Nephron progenitor cell (in vitro differentiated cells): Measurements from ENCODE around the gene ACVR1B.

Experiments used
- DNase-seq: peaks from one replicate; pipeline ENCODE4 v3.0.0; 2021
- H3K27ac Mint-ChIP-seq: 2 replicates; pipeline ENCODE4 v1.8.0; 2021; ENCODE audit warnings: mild to moderate bottlenecking, moderate library complexity, mixed read lengths
- H3K27me3 Mint-ChIP-seq: 2 replicates; pipeline ENCODE4 v1.8.0; 2021; ENCODE audit warnings: mild to moderate bottlenecking, low read depth, mixed read lengths; ENCODE audit not compliant: poor library complexity
- H3K36me3 Mint-ChIP-seq: 2 replicates; pipeline ENCODE4 v1.8.0; 2021; ENCODE audit warnings: low read depth, mixed read lengths
- H3K4me1 Mint-ChIP-seq: 2 replicates; pipeline ENCODE4 v1.8.0; 2021; ENCODE audit warnings: mixed read lengths
- H3K4me3 Mint-ChIP-seq: 2 replicates; pipeline ENCODE4 v1.8.0; 2021; ENCODE audit warnings: mild to moderate bottlenecking, moderate library complexity, mixed read lengths
- H3K9me3 Mint-ChIP-seq: 2 replicates; pipeline ENCODE4 v1.8.0; 2021; ENCODE audit warnings: mild to moderate bottlenecking, moderate library complexity, mixed read lengths
- CTCF ChIP-seq: fragments of 200-600 bp; sonication (generic); IDR thresholded peaks from 2 replicates; pipeline ENCODE4 v1.5.0; 2021; ENCODE audit warnings: antibody characterized with exemption

Gene ACVR1B

GRCh38 chr12:51907083-51907855 lies 44.2 kb upstream of the ACVR1B start, which contains the start of gene ACVRL1:
TSS of gene ACVRL1 (plus strand) at chr12:51907504. CDS start at chr12:51912475, 4,971 bp downstream.
- Mint-ChIP-seq H3K9me3 (no peaks in the 10 kb centered on the region), H3K27ac (peak within 1 kb of the TSS; percentile 77), H3K27me3 (peaks cover 6% of the 10 kb centered on the region), H3K36me3 (no peaks in the 10 kb centered on the region), H3K4me3 (peak within 1 kb of the TSS; percentile 23), H3K4me1 (peaks cover 59% of the 10 kb centered on the region)
- DNase-seq = no peak
- no peak for TF ChIP-seq CTCF

- Mint-ChIP-seq H3K4me1 (peaks cover 66% of the 10 kb centered on the region), H3K36me3 (no peaks in the 10 kb centered on the region), H3K27ac (peak overlapping the region; percentile 77), H3K27me3 (peaks cover 10% of the 10 kb centered on the region), H3K4me3 (peak overlapping the region; percentile 23), H3K9me3 (no peaks in the 10 kb centered on the region)
- no peak for DNase-seq
- no peak for TF ChIP-seq CTCF
These were observed 43.6 kb upstream of the ACVR1B start for GRCh38 chr12:51907856-51908425.

- no peak overlapping the region for H3K27ac Mint-ChIP-seq
- no peak overlapping the region for H3K4me3 Mint-ChIP-seq
These were observed 42.5 kb upstream of the ACVR1B start for GRCh38 chr12:51908876-51909592.

GRCh38 chr12:51910168-51910567 lies 41.3 kb upstream of the ACVR1B start:
- H3K4me3 Mint-ChIP-seq = no peak overlapping the region
- no peak for DNase-seq
- no peaks in the 10 kb centered on the region for H3K36me3 Mint-ChIP-seq
- H3K4me1 Mint-ChIP-seq = peaks cover 80% of the 10 kb centered on the region
- peaks cover 6% of the 10 kb centered on the region for H3K27me3 Mint-ChIP-seq
- TF ChIP-seq CTCF = no peak
- no peak overlapping the region for H3K27ac Mint-ChIP-seq
- no peaks in the 10 kb centered on the region for H3K9me3 Mint-ChIP-seq

More at GRCh38 chr12:51908876-51909592, 42.5 kb upstream of the ACVR1B start:
- Mint-ChIP-seq H3K36me3 (no peaks in the 10 kb centered on the region), H3K4me1 (peaks cover 75% of the 10 kb centered on the region), H3K9me3 (no peaks in the 10 kb centered on the region), H3K27me3 (peaks cover 10% of the 10 kb centered on the region)
- TF ChIP-seq CTCF = no peak
- DNase-seq = no peak

- DNase-seq = no peak
- Mint-ChIP-seq H3K27ac (no peak overlapping the region), H3K27me3 (peaks cover 6% of the 10 kb centered on the region), H3K4me1 (peaks cover 80% of the 10 kb centered on the region), H3K4me3 (no peak overlapping the region), H3K36me3 (no peaks in the 10 kb centered on the region), H3K9me3 (no peaks in the 10 kb centered on the region)
- TF ChIP-seq CTCF = no peak
These were observed 40.8 kb upstream of the ACVR1B start for GRCh38 chr12:51910691-51911090.
